Common myeloid progenitor, CD34-positive (primary cell): ENCODE data around the gene WDR27.

Experiments used
- CTCF ChIA-PET: fragments of 350-600 bp; sonication (Branson Sonifier 250); formaldehyde crosslinking; loops from one replicate; lab custom pipeline; 2021; ENCODE audit warnings: antibody characterized with exemption; lab: Charles Lee
- POLR2A ChIA-PET: fragments of 350-600 bp; sonication (Branson Sonifier 250); formaldehyde crosslinking; loops from one replicate; lab custom pipeline; 2021; ENCODE audit warnings: antibody characterized with exemption; lab: Charles Lee
- DNase-seq, 3 donors: peaks; one replicate each; pipeline versions ENCODE4 v3.0.0 to v3.0.0-alpha.2; 2013
- H3K27ac ChIP-seq, 2 experiments: 1 replicate in 1 of 2; 2 replicates in 1 of 2; pipeline ENCODE4 v1.7.0; 2013; ENCODE audit warnings: inconsistent platforms in 2 of 2, low read length in 2 of 2, mild to moderate bottlenecking in 2 of 2, low read depth in 1 of 2, moderate library complexity in 1 of 2; ENCODE audit not compliant: severe bottlenecking in 2 of 2, insufficient read depth in 1 of 2, poor library complexity in 1 of 2
- H3K27me3 ChIP-seq, 5 experiments: replicated peaks in 2 of 5; 1 replicate in 3 of 5; 2 replicates in 2 of 5; pipeline versions ENCODE4 v1.6.1 to v1.7.0; 2013; ENCODE audit warnings: low read length in 4 of 5, mild to moderate bottlenecking in 2 of 5, moderate library complexity in 2 of 5, inconsistent platforms in 1 of 5; ENCODE audit not compliant: insufficient read depth in 5 of 5, control insufficient read depth in 4 of 5
- H3K36me3 ChIP-seq, 4 experiments: 1 replicate in 2 of 4; 2 replicates in 2 of 4; pipeline versions ENCODE4 v1.6.1 to v1.7.0; 2013; ENCODE audit warnings: low read length in 3 of 4, control low read depth in 1 of 4, mild to moderate bottlenecking in 1 of 4; ENCODE audit not compliant: control insufficient read depth in 4 of 4, insufficient read depth in 4 of 4
- H3K4me1 ChIP-seq, 4 experiments: 1 replicate in 3 of 4; 2 replicates in 1 of 4; pipeline versions ENCODE4 v1.6.1 to v1.7.1; 2013; ENCODE audit warnings: low read length in 3 of 4, mild to moderate bottlenecking in 3 of 4, control low read depth in 1 of 4, inconsistent platforms in 1 of 4, moderate library complexity in 1 of 4; ENCODE audit not compliant: control insufficient read depth in 4 of 4, insufficient read depth in 4 of 4; ENCODE audit errors: control extremely low read depth in 1 of 4
- H3K4me3 ChIP-seq, 7 experiments: 1 replicate in 4 of 7; 2 replicates in 3 of 7; pipeline versions ENCODE4 v1.5.1 to v1.7.0; 2013; ENCODE audit warnings: mild to moderate bottlenecking in 7 of 7, low read length in 6 of 7, moderate library complexity in 6 of 7, inconsistent platforms in 2 of 7, low read depth in 2 of 7, control low read depth in 1 of 7; ENCODE audit not compliant: insufficient read depth in 4 of 7, control insufficient read depth in 1 of 7; ENCODE audit errors: extremely low read depth in 1 of 7
- H3K9me3 ChIP-seq, 5 experiments: 1 replicate in 4 of 5; 2 replicates in 1 of 5; pipeline versions ENCODE4 v1.6.1 to v1.7.1; 2013; ENCODE audit warnings: low read length in 4 of 5, mild to moderate bottlenecking in 2 of 5, inconsistent platforms in 1 of 5, low read depth in 1 of 5, moderate library complexity in 1 of 5; ENCODE audit not compliant: control insufficient read depth in 4 of 5, insufficient read depth in 2 of 5; ENCODE audit errors: control extremely low read depth in 1 of 5
- WGBS: methylation state at CpG from one replicate; pipeline ENCODE4 v1.1.5; 2013; ENCODE audit not compliant: insufficient coverage; 5-methylcytosine and 5-hydroxymethylcytosine counted together

Gene WDR27

GRCh38 chr6:169536446-169537170 lies 165.2 kb downstream of the WDR27 start:
- ChIA-PET CTCF (no interaction called here), POLR2A (no interaction called here)
- no peak for DNase-seq

GRCh38 chr6:169534039-169534421 lies 167.8 kb downstream of the WDR27 start:
- WGBS = 100% methylated on average over 1 of the region's 3 CpGs
- no peaks in the 10 kb centered on the region for H3K27me3 ChIP-seq
- no peak overlapping the region for H3K27ac ChIP-seq
- ChIA-PET POLR2A (no interaction called here), CTCF (no interaction called here)
- no peak overlapping the region for H3K4me3 ChIP-seq
- H3K4me1 ChIP-seq = no peaks in the 10 kb centered on the region
- DNase-seq = peak in 2 of 3 donors; percentile 8 to 15
- peaks cover 9 to 33% (median 10%) of the 10 kb centered on the region in 5 experiments for H3K9me3 ChIP-seq
- peaks cover 0 to 15% (median 0%) of the 10 kb centered on the region in 4 experiments for H3K36me3 ChIP-seq

More at GRCh38 chr6:169536446-169537170, 165.2 kb downstream of the WDR27 start:
- H3K27ac ChIP-seq = no peak overlapping the region
- H3K36me3 ChIP-seq = peaks cover 0 to 15% (median 0%) of the 10 kb centered on the region in 4 experiments
- H3K4me3 ChIP-seq = no peak overlapping the region
- H3K9me3 ChIP-seq = peaks cover 9 to 33% (median 10%) of the 10 kb centered on the region in 5 experiments
- WGBS = 89% methylated on average over 3 of the region's 5 CpGs
- H3K27me3 ChIP-seq = no peaks in the 10 kb centered on the region
- H3K4me1 ChIP-seq = no peaks in the 10 kb centered on the region

DNA sequence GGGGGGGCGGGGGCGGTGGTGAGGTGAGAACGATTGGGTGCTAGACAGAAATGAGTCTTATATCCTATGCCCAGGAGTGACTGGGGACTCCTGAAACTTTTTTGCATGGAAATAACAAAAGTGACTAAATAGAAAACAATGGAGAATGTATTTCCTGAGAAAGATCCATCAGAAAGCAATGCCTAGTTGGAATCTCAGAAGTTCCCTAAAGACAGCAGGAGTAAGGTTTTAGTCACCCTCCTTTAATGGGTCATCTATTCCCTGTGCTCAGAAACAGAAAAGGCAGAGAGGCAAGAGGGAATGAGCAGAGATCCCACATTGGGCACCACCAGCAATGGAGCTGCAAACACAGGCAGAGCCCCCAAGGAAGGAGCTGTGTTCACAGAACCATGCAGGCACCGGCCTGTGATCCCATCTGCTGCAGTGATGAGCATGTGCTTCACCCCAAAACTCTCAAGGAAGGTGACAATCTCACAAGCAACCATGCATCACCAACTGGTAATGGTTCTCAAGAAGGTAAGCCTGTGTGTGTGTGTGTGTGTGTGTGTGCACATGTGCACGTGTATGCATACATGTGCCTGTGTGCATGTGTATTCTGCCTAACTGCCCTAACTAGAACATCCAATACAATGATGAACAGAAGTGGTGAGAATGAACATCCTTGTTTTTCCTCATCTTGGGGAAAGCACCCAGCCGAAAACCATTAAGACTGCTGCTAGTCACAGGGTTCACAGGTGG lies 168.4 kb downstream of the WDR27 start:
- ChIA-PET POLR2A (no interaction called here), CTCF (no interaction called here)
- no peak overlapping the region for H3K4me3 ChIP-seq
- DNase-seq = no peak
- WGBS = 96% methylated on average over 4 of the region's 6 CpGs
- H3K4me1 ChIP-seq = no peaks in the 10 kb centered on the region
- H3K27me3 ChIP-seq = no peaks in the 10 kb centered on the region
- H3K9me3 ChIP-seq = peaks cover 9 to 33% (median 10%) of the 10 kb centered on the region in 5 experiments
- peaks cover 0 to 15% (median 0%) of the 10 kb centered on the region in 4 experiments for H3K36me3 ChIP-seq
- no peak overlapping the region for H3K27ac ChIP-seq

- no peak overlapping the region for H3K4me3 ChIP-seq
- no peaks in the 10 kb centered on the region for H3K4me1 ChIP-seq
- ChIA-PET CTCF (no interaction called here), POLR2A (no interaction called here)
- H3K27ac ChIP-seq = no peak overlapping the region
- H3K27me3 ChIP-seq = no peaks in the 10 kb centered on the region
- H3K36me3 ChIP-seq = no peaks in the 10 kb centered on the region
- 70% methylated on average over 1 of the region's 1 CpG for WGBS
- H3K9me3 ChIP-seq = peaks cover 3 to 24% (median 10%) of the 10 kb centered on the region in 5 experiments
- DNase-seq = no peak
Measured at GRCh38 chr6:169530752-169531123, 171.1 kb downstream of the WDR27 start.

GRCh38 chr6:169529931-169530751 lies 171.7 kb downstream of the WDR27 start:
- Histone ChIP-seq H3K27ac (no peak overlapping the region), H3K36me3 (no peaks in the 10 kb centered on the region), H3K4me3 (no peak overlapping the region), H3K4me1 (no peaks in the 10 kb centered on the region), H3K9me3 (peaks cover 3 to 21% (median 8%) of the 10 kb centered on the region in 5 experiments), H3K27me3 (no peaks in the 10 kb centered on the region)
- CTCF ChIA-PET = no interaction called here
- POLR2A ChIA-PET = no interaction called here
- no peak for DNase-seq
- WGBS = 97% methylated on average over 10 of the region's 13 CpGs

DNA sequence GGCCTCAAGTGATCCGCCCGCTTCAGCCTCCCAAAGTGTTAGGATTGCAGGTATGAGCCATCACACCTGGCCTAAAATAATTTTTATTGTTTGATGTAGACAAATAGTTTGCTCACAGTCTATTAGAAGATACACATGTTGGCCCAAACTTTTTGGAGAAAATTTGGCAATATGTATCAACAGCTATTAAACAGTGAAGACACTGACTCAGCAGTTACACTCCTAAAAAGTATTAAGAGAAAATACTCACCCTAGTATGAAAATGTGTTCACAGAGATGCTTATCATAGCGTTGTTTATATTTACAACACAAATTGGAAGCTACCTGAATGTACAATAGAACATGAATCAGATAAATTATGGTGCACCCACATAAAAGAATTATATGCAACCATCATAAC lies 173.1 kb downstream of the WDR27 start:
- no peak for DNase-seq
- peaks cover 0 to 14% (median 4%) of the 10 kb centered on the region in 5 experiments for H3K9me3 ChIP-seq
- 100% methylated on average over 1 of the region's 3 CpGs for WGBS
- POLR2A ChIA-PET = no interaction called here
- H3K27me3 ChIP-seq = no peaks in the 10 kb centered on the region
- CTCF ChIA-PET = no interaction called here
- no peaks in the 10 kb centered on the region for H3K36me3 ChIP-seq
- H3K4me1 ChIP-seq = no peaks in the 10 kb centered on the region
- H3K27ac ChIP-seq = no peak overlapping the region
- no peak overlapping the region for H3K4me3 ChIP-seq
